ENCODE results near the gene NUDCD3.
"Not testable (repeated sequence)": the region's sequence is repeated elsewhere in the genome, so short reads cannot be mapped to it uniquely, and the experiment has no call there.

The NUDCD3 gene

DNA sequence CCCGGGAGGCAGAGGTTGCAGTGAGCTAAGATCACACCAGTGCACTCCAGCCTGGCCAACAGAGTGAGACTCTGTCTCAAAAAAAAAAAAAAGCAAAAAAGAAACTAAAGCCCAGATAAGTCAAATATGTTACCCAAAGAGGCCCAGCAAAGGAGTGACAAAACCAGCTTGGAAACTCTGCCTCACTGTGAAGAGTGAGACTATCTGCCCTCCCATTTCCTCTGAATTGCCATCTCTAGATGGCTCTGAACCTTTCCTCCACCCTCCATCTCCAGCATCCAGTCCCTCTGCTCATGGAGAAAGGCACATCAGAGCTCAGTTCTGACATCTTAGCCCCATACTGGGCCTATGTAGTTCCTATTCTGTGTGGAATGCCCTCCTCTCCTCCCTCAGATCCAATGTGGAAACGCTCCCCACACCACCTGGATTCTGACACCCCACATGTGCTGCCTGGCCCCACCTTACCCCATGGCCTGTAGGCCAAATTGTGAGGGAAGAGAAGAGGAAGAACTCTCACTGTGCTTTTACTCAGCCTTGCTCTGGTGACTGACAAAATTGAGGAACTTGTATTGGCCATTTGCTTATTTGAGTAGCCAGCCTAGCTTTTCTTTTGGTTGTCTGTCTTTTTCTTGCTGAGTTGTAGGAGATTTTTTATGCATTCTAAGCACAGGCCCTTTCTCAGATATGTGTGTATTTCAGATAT is 18.0 kb upstream of the NUDCD3 start:
- Histone ChIP-seq H3K4me1 (no peaks in the 10 kb centered on the region), H2AFZ (no peak overlapping the region), H3K79me2 (no peaks in the 10 kb centered on the region), H3K27me3 (ENCODE audit: control insufficient read depth, insufficient read depth, low read length) (no peaks in the 10 kb centered on the region), H3K27ac (no peak overlapping the region), H3K9me3 (ENCODE audit: control insufficient read depth, low read length) (no peaks in the 10 kb centered on the region), H3K36me3 (ENCODE audit: control insufficient read depth, insufficient read depth, low read length) (no peaks in the 10 kb centered on the region), H3K4me2 (ENCODE audit: low read length) (no peak overlapping the region), H3K4me3 (ENCODE audit: low read depth, low read length) (no peak overlapping the region), H3K9ac (no peak overlapping the region)
- TF ChIP-seq, protein P1, sequence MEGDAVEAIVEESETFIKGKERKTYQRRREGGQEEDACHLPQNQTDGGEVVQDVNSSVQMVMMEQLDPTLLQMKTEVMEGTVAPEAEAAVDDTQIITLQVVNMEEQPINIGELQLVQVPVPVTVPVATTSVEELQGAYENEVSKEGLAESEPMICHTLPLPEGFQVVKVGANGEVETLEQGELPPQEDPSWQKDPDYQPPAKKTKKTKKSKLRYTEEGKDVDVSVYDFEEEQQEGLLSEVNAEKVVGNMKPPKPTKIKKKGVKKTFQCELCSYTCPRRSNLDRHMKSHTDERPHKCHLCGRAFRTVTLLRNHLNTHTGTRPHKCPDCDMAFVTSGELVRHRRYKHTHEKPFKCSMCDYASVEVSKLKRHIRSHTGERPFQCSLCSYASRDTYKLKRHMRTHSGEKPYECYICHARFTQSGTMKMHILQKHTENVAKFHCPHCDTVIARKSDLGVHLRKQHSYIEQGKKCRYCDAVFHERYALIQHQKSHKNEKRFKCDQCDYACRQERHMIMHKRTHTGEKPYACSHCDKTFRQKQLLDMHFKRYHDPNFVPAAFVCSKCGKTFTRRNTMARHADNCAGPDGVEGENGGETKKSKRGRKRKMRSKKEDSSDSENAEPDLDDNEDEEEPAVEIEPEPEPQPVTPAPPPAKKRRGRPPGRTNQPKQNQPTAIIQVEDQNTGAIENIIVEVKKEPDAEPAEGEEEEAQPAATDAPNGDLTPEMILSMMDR (IDR thresholded peaks at IDR 0.05) = no peak

DNA sequence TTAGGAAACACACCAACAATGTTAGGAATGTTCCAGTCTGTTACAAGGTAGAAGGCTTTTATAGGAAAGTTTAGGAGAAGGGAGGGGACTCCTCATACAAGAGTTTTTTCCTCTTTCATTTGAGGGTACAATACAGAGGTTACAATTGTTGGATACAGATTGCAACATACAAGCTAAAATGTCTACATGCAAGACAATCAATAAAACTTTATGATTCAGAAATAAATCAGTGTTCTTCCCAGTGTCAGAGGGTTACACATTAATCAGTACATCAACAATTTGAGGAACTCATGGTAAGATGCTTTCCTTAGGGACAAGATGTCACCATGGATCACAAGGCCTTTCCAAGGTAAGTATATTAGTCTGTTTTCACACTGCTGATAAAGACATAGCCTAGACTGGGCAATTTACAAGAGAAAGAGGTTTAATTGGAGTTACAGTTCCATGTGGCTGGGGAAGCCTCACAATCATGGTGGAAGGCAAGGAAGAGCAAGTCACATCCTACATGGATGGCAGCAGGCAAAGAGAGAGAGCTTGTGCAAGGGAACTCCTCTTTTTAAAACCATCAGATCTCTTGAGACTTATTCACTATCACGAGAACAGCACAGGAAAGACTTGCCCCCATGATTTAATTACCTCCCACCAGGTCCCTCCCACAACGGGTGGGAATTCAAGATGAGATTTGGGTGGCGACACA is 16.3 kb upstream of the NUDCD3 start:
- not testable (repeated sequence) for H3K36me3 ChIP-seq (ENCODE audit: control insufficient read depth, insufficient read depth, low read length); H3K27ac ChIP-seq; H3K4me2 ChIP-seq (ENCODE audit: low read length); H3K4me3 ChIP-seq (ENCODE audit: low read depth, low read length); H3K79me2 ChIP-seq; H2AFZ ChIP-seq; H3K9me3 ChIP-seq (ENCODE audit: control insufficient read depth, low read length); H3K4me1 ChIP-seq; H3K9ac ChIP-seq; H3K27me3 ChIP-seq (ENCODE audit: control insufficient read depth, insufficient read depth, low read length)

DNA sequence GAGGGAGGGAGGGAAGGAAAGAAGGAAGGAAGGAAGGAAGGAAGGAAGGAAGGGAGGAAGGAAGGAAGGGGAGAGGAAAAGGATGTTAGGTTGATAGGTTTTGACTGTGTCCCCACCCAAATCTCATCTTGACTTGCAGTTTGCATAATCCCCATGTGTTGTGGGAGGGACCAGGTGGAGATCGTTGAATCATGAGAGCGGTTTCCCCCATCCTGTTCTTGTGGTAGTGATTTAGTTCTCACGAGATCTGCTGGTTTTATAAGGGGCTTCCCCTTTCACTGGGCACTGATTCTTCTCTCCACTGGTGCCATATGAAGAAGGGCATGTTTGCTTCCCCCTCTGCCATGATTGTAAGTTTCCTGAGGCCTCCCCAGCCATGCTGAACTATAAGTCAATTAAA is 15.1 kb upstream of the NUDCD3 start:
- Histone ChIP-seq H3K4me2 (ENCODE audit: low read length) (no peak overlapping the region), H3K27ac (no peak overlapping the region), H3K4me3 (ENCODE audit: low read depth, low read length) (no peak overlapping the region), H3K36me3 (ENCODE audit: control insufficient read depth, insufficient read depth, low read length) (no peaks in the 10 kb centered on the region), H3K27me3 (ENCODE audit: control insufficient read depth, insufficient read depth, low read length) (no peaks in the 10 kb centered on the region), H3K79me2 (no peaks in the 10 kb centered on the region), H3K4me1 (no peaks in the 10 kb centered on the region), H3K9ac (no peak overlapping the region), H3K9me3 (ENCODE audit: control insufficient read depth, low read length) (no peaks in the 10 kb centered on the region), H2AFZ (no peak overlapping the region)
- TF ChIP-seq, protein P1 (IDR thresholded peaks at IDR 0.05) = no peak

DNA sequence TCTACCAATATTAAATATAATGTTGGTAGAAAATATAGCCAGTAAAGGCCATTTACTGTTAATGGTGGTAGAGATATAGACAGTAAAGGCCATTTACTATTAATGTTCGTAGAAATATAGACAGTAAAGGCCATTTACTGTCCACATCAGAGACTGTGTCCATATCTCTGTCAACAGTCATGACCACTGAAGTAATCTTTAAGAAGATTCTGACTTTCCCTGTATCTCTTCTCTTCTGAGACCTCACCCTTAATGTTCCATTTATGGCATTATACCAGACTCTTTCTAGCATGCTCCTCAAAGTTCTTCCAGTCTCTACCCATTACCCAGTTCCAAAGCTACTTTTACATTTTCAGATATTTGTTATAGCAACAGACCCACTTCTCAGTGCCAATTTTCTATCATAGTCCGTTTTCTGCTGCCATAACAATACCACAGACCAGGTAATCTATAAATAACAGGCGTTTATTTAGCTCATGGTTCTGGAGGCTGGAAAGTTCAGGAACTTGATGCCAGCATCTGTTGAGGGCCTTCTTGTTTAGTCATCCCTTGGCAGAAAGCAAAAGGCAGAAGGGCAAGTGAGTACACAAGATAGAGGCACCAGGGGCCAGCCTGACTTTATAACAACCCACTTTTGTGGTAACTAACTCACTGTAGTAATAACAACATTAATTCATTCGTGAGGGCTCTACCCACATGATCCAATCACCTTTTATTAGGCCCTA is 7.9 kb upstream of the NUDCD3 start:
- H3K4me3 ChIP-seq (ENCODE audit: low read depth, low read length) = no peak overlapping the region
- no peaks in the 10 kb centered on the region for H3K36me3 ChIP-seq (ENCODE audit: control insufficient read depth, insufficient read depth, low read length)
- H3K9me3 ChIP-seq (ENCODE audit: control insufficient read depth, low read length) = no peaks in the 10 kb centered on the region
- H3K4me2 ChIP-seq (ENCODE audit: low read length) = no peak overlapping the region
- TF ChIP-seq, protein P1 (IDR thresholded peaks at IDR 0.05) = no peak
- no peak overlapping the region for H2AFZ ChIP-seq
- no peaks in the 10 kb centered on the region for H3K27me3 ChIP-seq (ENCODE audit: control insufficient read depth, insufficient read depth, low read length)
- no peaks in the 10 kb centered on the region for H3K4me1 ChIP-seq
- no peak overlapping the region for H3K9ac ChIP-seq
- H3K27ac ChIP-seq = no peak overlapping the region
- H3K79me2 ChIP-seq = no peaks in the 10 kb centered on the region

All from parathyroid adenoma (tissue), 2 donors.